ENCODE data around the gene ELAPOR2. TPM values are rescaled to one million over a fixed set of nuclear protein-coding genes. Genes with fewer than 3 reads are reported as not detected.
A peak's percentile ranks its signal among the peaks of the same experiment; 100 is the strongest.

The ELAPOR2 gene
- total RNA-seq, 1 donor from 2014 or later: 7.8 TPM

- Histone ChIP-seq H3K4me1 (ENCODE audit: control insufficient read depth in 3 of 3, insufficient read depth in 3 of 3, low read length in 3 of 3) (no peaks in the 10 kb centered on the region), H3K4me3 (ENCODE audit: low read length in 3 of 3) (no peak overlapping the region), H3K27ac (ENCODE audit: low read depth, low read length) (no peak overlapping the region), H3K9ac (ENCODE audit: low read depth in 1 of 3, low read length in 3 of 3) (no peak overlapping the region), H3K27me3 (ENCODE audit: control insufficient read depth in 3 of 3, insufficient read depth in 3 of 3, low read length in 3 of 3) (no peaks in the 10 kb centered on the region), H3K36me3 (ENCODE audit: control insufficient read depth in 3 of 3, insufficient read depth in 3 of 3, low read length in 3 of 3) (no peaks in the 10 kb centered on the region), H3K9me3 (ENCODE audit: control insufficient read depth in 3 of 3, low read length in 3 of 3) (no peaks in the 10 kb centered on the region)
These were observed 24.5 kb upstream of the ELAPOR2 start for GRCh38 chr7:87083865-87084519.

DNA sequence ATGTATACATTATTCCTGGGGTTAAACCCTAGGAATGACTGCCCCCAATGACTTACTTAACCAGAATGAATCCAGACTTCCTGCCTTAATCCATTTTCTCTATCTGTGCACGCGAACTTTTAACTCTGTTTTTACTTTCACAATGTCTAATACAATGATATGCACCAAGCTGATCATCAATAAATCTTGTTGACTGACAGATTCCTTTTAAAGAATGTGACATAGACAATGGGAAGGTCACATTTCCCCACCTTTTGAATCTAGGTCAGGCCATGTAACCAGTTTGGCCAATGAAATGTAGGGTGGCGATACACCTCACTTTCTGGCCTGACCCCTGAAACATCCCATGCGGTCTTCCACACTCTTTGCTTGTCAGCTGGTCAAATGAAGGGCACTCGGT lies 23.2 kb upstream of the ELAPOR2 start:
- no peaks in the 10 kb centered on the region for H3K27me3 ChIP-seq (ENCODE audit: control insufficient read depth in 3 of 3, insufficient read depth in 3 of 3, low read length in 3 of 3)
- H3K9me3 ChIP-seq (ENCODE audit: control insufficient read depth in 3 of 3, low read length in 3 of 3): no peaks in the 10 kb centered on the region
- H3K4me1 ChIP-seq (ENCODE audit: control insufficient read depth in 3 of 3, insufficient read depth in 3 of 3, low read length in 3 of 3): no peaks in the 10 kb centered on the region
- no peak overlapping the region for H3K27ac ChIP-seq (ENCODE audit: low read depth, low read length)
- no peaks in the 10 kb centered on the region for H3K36me3 ChIP-seq (ENCODE audit: control insufficient read depth in 3 of 3, insufficient read depth in 3 of 3, low read length in 3 of 3)
- H3K4me3 ChIP-seq (ENCODE audit: low read length in 3 of 3): no peak overlapping the region
- no peak overlapping the region for H3K9ac ChIP-seq (ENCODE audit: low read depth in 1 of 3, low read length in 3 of 3)

DNA sequence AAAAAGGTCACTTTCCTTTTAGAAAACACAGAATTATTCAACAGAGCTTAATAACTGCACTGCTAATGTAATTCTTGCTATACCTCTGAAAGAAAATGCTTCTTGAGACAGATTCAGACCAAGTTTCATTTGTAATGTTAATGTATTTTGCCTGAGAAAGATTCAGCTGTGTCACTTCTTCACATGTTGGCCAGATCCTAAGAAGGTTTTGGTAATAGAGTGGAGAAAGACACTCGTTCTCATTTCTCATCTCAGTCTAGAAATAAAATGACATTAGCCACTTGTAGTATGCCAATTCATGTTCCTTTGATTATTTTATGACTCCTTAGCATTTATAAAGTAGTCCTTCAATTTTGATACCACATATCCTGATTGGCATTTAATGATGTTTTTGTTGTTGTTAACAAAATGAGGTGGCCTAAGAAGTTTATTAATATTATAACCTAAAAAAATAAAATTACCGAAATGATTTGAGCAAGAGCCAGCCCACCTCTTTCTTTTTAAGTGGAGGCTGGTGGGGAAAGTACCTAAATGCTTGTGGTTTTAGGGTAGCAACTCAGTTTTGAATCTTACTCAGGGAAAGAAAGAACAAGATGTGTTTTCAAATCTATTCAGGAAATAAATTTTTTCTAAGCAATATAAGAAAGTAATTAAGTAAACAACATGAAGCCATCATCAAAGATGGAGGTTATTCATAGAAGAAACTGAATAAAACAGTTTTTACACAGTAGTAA lies 16.4 kb upstream of the ELAPOR2 start:
- Histone ChIP-seq H3K36me3 (ENCODE audit: control insufficient read depth in 3 of 3, insufficient read depth in 3 of 3, low read length in 3 of 3) (no peaks in the 10 kb centered on the region), H3K9me3 (ENCODE audit: control insufficient read depth in 3 of 3, low read length in 3 of 3) (no peaks in the 10 kb centered on the region), H3K27me3 (ENCODE audit: control insufficient read depth in 3 of 3, insufficient read depth in 3 of 3, low read length in 3 of 3) (no peaks in the 10 kb centered on the region), H3K4me3 (ENCODE audit: low read length in 3 of 3) (no peak overlapping the region), H3K9ac (ENCODE audit: low read depth in 1 of 3, low read length in 3 of 3) (no peak overlapping the region), H3K4me1 (ENCODE audit: control insufficient read depth in 3 of 3, insufficient read depth in 3 of 3, low read length in 3 of 3) (no peaks in the 10 kb centered on the region), H3K27ac (ENCODE audit: low read depth, low read length) (no peak overlapping the region)

DNA sequence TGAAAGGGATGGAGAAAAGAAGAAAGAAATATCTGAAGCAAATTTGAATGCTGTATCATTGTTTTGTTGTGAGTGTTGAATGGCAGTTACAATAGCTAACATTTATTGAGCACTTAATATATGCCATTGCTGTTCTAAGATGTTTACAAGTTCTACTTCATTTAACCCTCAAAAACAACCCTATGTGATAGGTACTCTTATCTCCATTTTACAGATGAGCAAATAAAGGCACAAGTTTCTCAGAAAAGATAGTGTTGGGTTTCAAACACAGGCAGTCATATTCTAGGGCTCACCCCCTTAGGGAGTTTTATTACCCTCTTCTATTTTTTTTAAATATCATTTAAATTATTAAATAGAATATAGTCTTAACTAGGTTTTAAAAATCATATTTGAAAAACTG lies 8.3 kb upstream of the ELAPOR2 start:
- Histone ChIP-seq H3K27me3 (ENCODE audit: control insufficient read depth in 3 of 3, insufficient read depth in 3 of 3, low read length in 3 of 3) (no peaks in the 10 kb centered on the region), H3K4me1 (ENCODE audit: control insufficient read depth in 3 of 3, insufficient read depth in 3 of 3, low read length in 3 of 3) (no peaks in the 10 kb centered on the region), H3K9ac (ENCODE audit: low read depth in 1 of 3, low read length in 3 of 3) (no peak overlapping the region), H3K27ac (ENCODE audit: low read depth, low read length) (no peak overlapping the region), H3K9me3 (ENCODE audit: control insufficient read depth in 3 of 3, low read length in 3 of 3) (no peaks in the 10 kb centered on the region), H3K36me3 (ENCODE audit: control insufficient read depth in 3 of 3, insufficient read depth in 3 of 3, low read length in 3 of 3) (no peaks in the 10 kb centered on the region), H3K4me3 (ENCODE audit: low read length in 3 of 3) (no peak overlapping the region)

- H3K4me1 ChIP-seq (ENCODE audit: control insufficient read depth in 3 of 3, insufficient read depth in 3 of 3, low read length in 3 of 3): peaks cover 9 to 13% (median 11%) of the 10 kb centered on the region in 3 donors
- peak overlapping the region in 1 of 3 donors; percentile 45 for H3K9ac ChIP-seq (ENCODE audit: low read depth in 1 of 3, low read length in 3 of 3)
- H3K9me3 ChIP-seq (ENCODE audit: control insufficient read depth in 3 of 3, low read length in 3 of 3): no peaks in the 10 kb centered on the region
These were observed 759 bp upstream of the ELAPOR2 start for GRCh38 chr7:87060288-87060537.

GRCh38 chr7:87058744-87059524 lies 520 bp downstream of the ELAPOR2 start:
- H3K4me3 ChIP-seq (ENCODE audit: low read length in 3 of 3): peak overlapping the region; percentile 72 to 83 (median 78)
- H3K9ac ChIP-seq (ENCODE audit: low read depth in 1 of 3, low read length in 3 of 3): peak overlapping the region; percentile 57 to 81 (median 76)
- H3K9me3 ChIP-seq (ENCODE audit: control insufficient read depth in 3 of 3, low read length in 3 of 3): no peaks in the 10 kb centered on the region
- H3K27me3 ChIP-seq (ENCODE audit: control insufficient read depth in 3 of 3, insufficient read depth in 3 of 3, low read length in 3 of 3): no peaks in the 10 kb centered on the region
- H3K36me3 ChIP-seq (ENCODE audit: control insufficient read depth in 3 of 3, insufficient read depth in 3 of 3, low read length in 3 of 3): no peaks in the 10 kb centered on the region
- H3K27ac ChIP-seq (ENCODE audit: low read depth, low read length): peak overlapping the region; percentile 44
- peaks cover 9 to 13% (median 11%) of the 10 kb centered on the region in 3 donors for H3K4me1 ChIP-seq (ENCODE audit: control insufficient read depth in 3 of 3, insufficient read depth in 3 of 3, low read length in 3 of 3)

More at GRCh38 chr7:87060288-87060537, 759 bp upstream of the ELAPOR2 start:
- Histone ChIP-seq H3K36me3 (ENCODE audit: control insufficient read depth in 3 of 3, insufficient read depth in 3 of 3, low read length in 3 of 3) (no peaks in the 10 kb centered on the region), H3K4me3 (ENCODE audit: low read length in 3 of 3) (peak overlapping the region; percentile 71 to 80 (median 77)), H3K27me3 (ENCODE audit: control insufficient read depth in 3 of 3, insufficient read depth in 3 of 3, low read length in 3 of 3) (no peaks in the 10 kb centered on the region), H3K27ac (ENCODE audit: low read depth, low read length) (no peak overlapping the region)

- Histone ChIP-seq H3K27ac (ENCODE audit: low read depth, low read length) (peak overlapping the region; percentile 20), H3K36me3 (ENCODE audit: control insufficient read depth in 3 of 3, insufficient read depth in 3 of 3, low read length in 3 of 3) (no peaks in the 10 kb centered on the region), H3K4me1 (ENCODE audit: control insufficient read depth in 3 of 3, insufficient read depth in 3 of 3, low read length in 3 of 3) (peaks cover 9 to 13% (median 11%) of the 10 kb centered on the region in 3 donors), H3K27me3 (ENCODE audit: control insufficient read depth in 3 of 3, insufficient read depth in 3 of 3, low read length in 3 of 3) (no peaks in the 10 kb centered on the region), H3K9ac (ENCODE audit: low read depth in 1 of 3, low read length in 3 of 3) (no peak overlapping the region), H3K4me3 (ENCODE audit: low read length in 3 of 3) (no peak overlapping the region), H3K9me3 (ENCODE audit: control insufficient read depth in 3 of 3, low read length in 3 of 3) (no peaks in the 10 kb centered on the region)
These were observed 2.2 kb downstream of the ELAPOR2 start for GRCh38 chr7:87057210-87057609.

DNA sequence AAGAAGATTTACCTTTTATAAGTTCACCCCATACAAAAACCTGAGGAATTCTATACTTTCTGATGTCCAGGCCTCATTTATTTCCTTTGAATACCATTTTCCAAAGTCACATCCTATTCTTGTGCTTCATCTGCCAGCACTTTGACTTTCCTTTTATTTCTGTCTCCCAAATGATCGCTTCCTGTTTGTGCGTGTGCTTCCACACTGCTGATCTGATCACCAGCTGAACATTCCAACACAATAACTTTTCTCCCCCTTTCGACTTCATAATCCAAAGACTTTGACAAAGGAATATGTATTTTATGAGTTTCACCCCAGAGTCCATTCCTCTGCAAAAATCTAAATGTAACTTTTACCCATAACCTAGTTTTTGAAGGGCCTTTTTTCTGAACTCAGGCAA lies 3.1 kb downstream of the ELAPOR2 start:
- Histone ChIP-seq H3K9ac (ENCODE audit: low read depth in 1 of 3, low read length in 3 of 3) (peak overlapping the region in 1 of 3 donors; percentile 34), H3K36me3 (ENCODE audit: control insufficient read depth in 3 of 3, insufficient read depth in 3 of 3, low read length in 3 of 3) (no peaks in the 10 kb centered on the region), H3K27ac (ENCODE audit: low read depth, low read length) (no peak overlapping the region), H3K9me3 (ENCODE audit: control insufficient read depth in 3 of 3, low read length in 3 of 3) (no peaks in the 10 kb centered on the region), H3K4me3 (ENCODE audit: low read length in 3 of 3) (no peak overlapping the region), H3K27me3 (ENCODE audit: control insufficient read depth in 3 of 3, insufficient read depth in 3 of 3, low read length in 3 of 3) (no peaks in the 10 kb centered on the region), H3K4me1 (ENCODE audit: control insufficient read depth in 3 of 3, insufficient read depth in 3 of 3, low read length in 3 of 3) (peaks cover 9 to 13% (median 11%) of the 10 kb centered on the region in 3 donors)

GRCh38 chr7:87048839-87049238 lies 10.6 kb downstream of the ELAPOR2 start:
- Histone ChIP-seq H3K4me1 (ENCODE audit: control insufficient read depth in 3 of 3, insufficient read depth in 3 of 3, low read length in 3 of 3) (no peaks in the 10 kb centered on the region), H3K9ac (ENCODE audit: low read depth in 1 of 3, low read length in 3 of 3) (no peak overlapping the region), H3K27ac (ENCODE audit: low read depth, low read length) (no peak overlapping the region), H3K36me3 (ENCODE audit: control insufficient read depth in 3 of 3, insufficient read depth in 3 of 3, low read length in 3 of 3) (no peaks in the 10 kb centered on the region), H3K9me3 (ENCODE audit: control insufficient read depth in 3 of 3, low read length in 3 of 3) (peaks cover 0 to 3% (median 0%) of the 10 kb centered on the region in 3 donors), H3K4me3 (ENCODE audit: low read length in 3 of 3) (no peak overlapping the region), H3K27me3 (ENCODE audit: control insufficient read depth in 3 of 3, insufficient read depth in 3 of 3, low read length in 3 of 3) (no peaks in the 10 kb centered on the region)

DNA sequence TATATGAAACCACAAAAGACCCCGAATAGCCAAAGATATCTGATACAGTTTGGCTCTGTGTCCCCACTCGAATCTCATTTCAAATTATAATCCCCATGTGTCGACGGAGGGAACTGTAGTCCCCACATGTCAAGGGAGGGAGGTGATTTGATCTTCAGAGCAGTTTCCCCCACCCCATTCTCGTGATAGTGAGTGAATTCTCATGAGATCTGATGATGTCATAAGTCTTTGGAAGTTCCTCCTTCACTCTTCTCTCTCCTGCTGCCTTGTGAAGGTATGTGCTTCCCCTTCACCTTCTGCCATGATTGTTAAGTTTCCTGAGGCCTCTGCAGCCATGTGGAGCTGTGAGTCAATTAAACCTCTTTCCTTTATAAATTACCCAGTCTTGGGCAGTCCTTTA lies 13.0 kb downstream of the ELAPOR2 start:
- no peak overlapping the region for H3K4me3 ChIP-seq (ENCODE audit: low read length in 3 of 3)
- H3K27me3 ChIP-seq (ENCODE audit: control insufficient read depth in 3 of 3, insufficient read depth in 3 of 3, low read length in 3 of 3): no peaks in the 10 kb centered on the region
- no peak overlapping the region for H3K9ac ChIP-seq (ENCODE audit: low read depth in 1 of 3, low read length in 3 of 3)
- no peak overlapping the region for H3K27ac ChIP-seq (ENCODE audit: low read depth, low read length)
- no peaks in the 10 kb centered on the region for H3K36me3 ChIP-seq (ENCODE audit: control insufficient read depth in 3 of 3, insufficient read depth in 3 of 3, low read length in 3 of 3)
- H3K4me1 ChIP-seq (ENCODE audit: control insufficient read depth in 3 of 3, insufficient read depth in 3 of 3, low read length in 3 of 3): no peaks in the 10 kb centered on the region
- H3K9me3 ChIP-seq (ENCODE audit: control insufficient read depth in 3 of 3, low read length in 3 of 3): peaks cover 0 to 3% (median 0%) of the 10 kb centered on the region in 3 donors

All from skeletal muscle tissue (tissue), 4 donors.